ENCODE results near the gene LNX1. TPM values are rescaled to one million over a fixed set of nuclear protein-coding genes. Genes with fewer than 3 reads are reported as not detected.

Gene LNX1
- total and polyA plus RNA-seq, 2 donors (not counting 3 experiments of a cell fraction or from before 2014, with no cell fraction given) = 0.72 to 1.3 TPM

- Histone ChIP-seq H3K79me2 (ENCODE audit: control insufficient read depth, insufficient read depth, low read length) (no peaks in the 10 kb centered on the region), H3K9ac (replicated peaks; ENCODE audit: extremely low read depth, insufficient read depth, low read length) (no peak overlapping the region), H3K4me1 (ENCODE audit: control insufficient read depth, extremely low read depth, insufficient read depth, low read length) (no peaks in the 10 kb centered on the region), H2AFZ (ENCODE audit: low read depth, low read length) (no peak overlapping the region), H4K20me1 (replicated peaks; ENCODE audit: control insufficient read depth, extremely low read depth, insufficient read depth, low read length) (no peaks in the 10 kb centered on the region), H3K36me3 (ENCODE audit: control insufficient read depth in 2 of 2, extremely low read depth in 1 of 2, insufficient read depth in 2 of 2, low read length in 2 of 2) (no peaks in the 10 kb centered on the region), H3K9me3 (replicated peaks; ENCODE audit: control insufficient read depth, insufficient read depth, low read length) (no peaks in the 10 kb centered on the region), H3K4me2 (ENCODE audit: insufficient read depth, low read length) (no peak overlapping the region), H3K27ac (ENCODE audit: insufficient read depth, low read depth, low read length) (no peak overlapping the region), H3K27me3 (ENCODE audit: control insufficient read depth in 2 of 2, insufficient read depth in 2 of 2, low read length in 2 of 2) (peaks cover 0 to 2% of the 10 kb centered on the region in 2 experiments), H3K9me1 (replicated peaks; ENCODE audit: control insufficient read depth, extremely low read depth, insufficient read depth, low read length) (no peaks in the 10 kb centered on the region), H3K4me3 (replicated peaks in 1 of 3; ENCODE audit: insufficient read depth in 1 of 3, low read depth in 1 of 3, low read length in 3 of 3) (no peak overlapping the region)
- dilution Hi-C loops (cut with MboI; ENCODE audit: extremely low pct_ligation_motif_present, low sequenced_read_pairs) = no loop called here
- DNase-seq (ENCODE audit: low read depth, low spot score) = no peak
- TF ChIP-seq MAX (IDR thresholded peaks at IDR 0.05; ENCODE audit: insufficient read depth, insufficient read length) (no peak), GATA2 (IDR thresholded peaks at IDR 0.05; ENCODE audit: insufficient read depth, insufficient read length, low read depth, low read length) (no peak), FOS (IDR thresholded peaks at IDR 0.05; ENCODE audit: borderline replicate concordance, insufficient read depth, low read length) (no peak), POLR2AphosphoS5 (IDR thresholded peaks at IDR 0.05; ENCODE audit: insufficient read depth, low read depth, low read length) (no peak), JUN (IDR thresholded peaks at IDR 0.05; ENCODE audit: borderline replicate concordance, insufficient read depth, insufficient read length, low read depth) (no peak), POLR2A (IDR thresholded peaks at IDR 0.05; ENCODE audit: low read depth, low read length) (no peak), EZH2 (IDR thresholded peaks at IDR 0.05; ENCODE audit: borderline replicate concordance, low read depth, low read length, severe bottlenecking) (no peak), CTCF (IDR thresholded peaks at IDR 0.05; ENCODE audit: extremely low read depth in 1 of 2, insufficient read depth in 1 of 2, low read depth in 1 of 2, low read length in 2 of 2) (no peak), MYC (IDR thresholded peaks at IDR 0.05; ENCODE audit: low read depth, low read length) (no peak)
- BruUV-seq (replicated peaks) = no TSS peak
- CTCF ChIA-PET = interaction anchor here (1.7 to 2.0 kb wide), 2 partner anchors 37 to 707 kb away, joined by 5 read pairs; no protein-coding TSS in a partner anchor
- intact Hi-C loops (cut with micrococcal nuclease) = no loop called here
- POLR2A ChIA-PET = no interaction called here
- FAIRE-seq = no peak
These were observed 64.0 kb downstream of the LNX1 start for GRCh38 chr4:53527326-53527725.

All from endothelial cell of umbilical vein (primary cell).